Left ventricle myocardium superior (tissue), 1 donor: ENCODE data around the gene SV2B. TPM values are rescaled to one million over a fixed set of nuclear protein-coding genes. Genes with fewer than 3 reads are reported as not detected.
A peak's percentile ranks its signal among the peaks of the same experiment; 100 is the strongest.

Experiments used
- ATAC-seq: fragments of 200-7000 bp; cut with Tn5 transposase; one replicate; pipeline ENCODE4 v1.9.1; 2020; ENCODE audit warnings: mild to moderate bottlenecking, moderate library complexity
- DNase-seq: peaks from one replicate; pipeline ENCODE4 v3.0.0-alpha.2; 2020
- intact Hi-C: fragments of 100-400 bp; cut with micrococcal nuclease; formaldehyde crosslinking; loops from one replicate; pipeline ENCODE4 v1.11.0; 2022
- total RNA-seq: library from RNA; stranded (reverse); fragmentation: NEBNext Ultra II Directional; extraction: Animal tissue kit (Norgen Biotek cat#: 25700); gene quantifications from one replicate; pipeline ENCODE4 v1.2.1, GENCODE V29; 2021
- donor health status: DM: no; HTN: yes; CAD: no; lungs with severe emphysema.

Gene SV2B
- total RNA-seq, 1 donor from 2014 or later, result 2.5 TPM

DNA sequence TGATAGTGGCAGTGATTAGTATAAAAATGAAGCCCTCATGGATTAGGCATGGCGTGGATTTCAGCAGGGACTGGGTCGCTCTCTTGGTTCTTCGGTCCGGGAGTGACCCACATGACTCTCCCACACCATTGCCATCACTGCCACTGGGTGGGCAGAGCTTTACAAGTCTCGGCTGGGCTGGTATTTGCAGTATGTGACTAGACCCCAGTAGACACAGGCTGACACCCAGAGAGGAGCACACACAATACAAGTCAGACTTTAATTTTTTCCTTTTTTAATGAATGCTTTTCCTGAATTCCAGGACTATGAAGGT lies 1.5 kb downstream of the SV2B start:
- ATAC-seq (no peak), DNase-seq (no peak)
- intact Hi-C loops, result no loop called here

DNA sequence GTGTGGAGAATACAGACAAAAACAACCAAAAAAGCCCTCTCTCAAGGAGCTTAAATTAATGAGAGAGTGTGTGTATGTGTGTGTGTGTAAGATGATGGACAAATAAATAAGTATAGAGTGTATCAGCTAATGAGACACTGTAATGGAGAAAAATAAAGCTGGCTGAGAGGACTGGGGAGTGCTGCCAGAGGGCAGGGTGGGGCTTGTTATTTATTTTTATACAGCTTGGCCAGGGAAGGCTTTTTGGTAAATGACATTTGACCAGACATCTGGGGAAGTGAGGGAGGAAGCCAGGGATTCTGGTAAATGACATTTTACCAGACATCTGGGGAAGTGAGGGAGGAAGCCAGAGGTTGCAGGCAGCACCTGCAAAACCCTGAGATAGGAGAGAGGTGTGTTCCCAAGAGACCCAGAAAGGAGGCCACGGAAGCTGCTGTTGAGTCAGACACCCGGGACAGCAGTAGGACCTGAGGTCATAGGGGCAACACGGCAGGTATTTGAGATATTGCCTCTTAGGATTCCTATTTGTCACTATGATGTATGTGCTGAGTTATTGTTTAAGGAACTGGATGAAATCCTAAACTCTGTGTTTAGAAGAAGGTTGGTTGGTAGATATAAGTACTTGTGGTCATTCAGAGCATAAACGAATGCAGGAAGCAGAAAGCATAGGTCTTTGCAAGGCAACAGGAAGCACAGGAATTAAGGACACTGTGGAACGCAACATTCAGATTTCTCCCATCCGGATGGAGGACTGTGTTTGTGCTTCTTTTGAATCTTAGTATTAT lies 2.7 kb downstream of the SV2B start:
- intact Hi-C loops, result no loop called here
- ATAC-seq, result peak; percentile 32
- peak; percentile 41 for DNase-seq

GRCh38 chr15:91104111-91104510 lies 4.1 kb downstream of the SV2B start:
- ATAC-seq (peak; percentile 84), DNase-seq (peak; percentile 58)
- intact Hi-C loops, result no loop called here

GRCh38 chr15:91108421-91108820 lies 8.4 kb downstream of the SV2B start:
- ATAC-seq, result no peak

GRCh38 chr15:91109885-91110284 lies 9.8 kb downstream of the SV2B start:
- ATAC-seq (no peak), DNase-seq (no peak)
- intact Hi-C loops, result no loop called here

More at GRCh38 chr15:91108421-91108820, 8.4 kb downstream of the SV2B start:
- intact Hi-C loops, result no loop called here
- no peak for DNase-seq

DNA sequence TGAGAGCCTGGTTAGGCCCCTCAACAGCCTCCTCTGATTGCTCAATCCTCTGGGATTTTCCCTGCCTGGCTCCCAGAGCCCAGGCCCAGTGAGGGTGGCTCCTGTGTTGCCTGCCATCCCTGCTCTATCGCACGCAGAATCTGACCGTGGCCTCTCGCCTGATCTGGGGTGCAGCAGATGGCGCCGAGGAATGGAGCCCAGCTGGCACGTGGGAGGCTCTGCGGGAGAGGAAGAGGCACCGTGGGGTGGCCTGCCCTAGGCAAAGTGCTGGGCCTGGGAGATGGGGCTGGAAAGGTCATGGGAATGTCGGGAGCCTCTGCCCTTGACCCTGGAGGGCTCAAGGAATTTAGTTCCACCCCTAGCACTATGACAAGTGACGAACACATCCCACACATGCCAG lies 10.3 kb downstream of the SV2B start:
- DNase-seq, result no peak
- intact Hi-C loops, result no loop called here
- no peak for ATAC-seq

DNA sequence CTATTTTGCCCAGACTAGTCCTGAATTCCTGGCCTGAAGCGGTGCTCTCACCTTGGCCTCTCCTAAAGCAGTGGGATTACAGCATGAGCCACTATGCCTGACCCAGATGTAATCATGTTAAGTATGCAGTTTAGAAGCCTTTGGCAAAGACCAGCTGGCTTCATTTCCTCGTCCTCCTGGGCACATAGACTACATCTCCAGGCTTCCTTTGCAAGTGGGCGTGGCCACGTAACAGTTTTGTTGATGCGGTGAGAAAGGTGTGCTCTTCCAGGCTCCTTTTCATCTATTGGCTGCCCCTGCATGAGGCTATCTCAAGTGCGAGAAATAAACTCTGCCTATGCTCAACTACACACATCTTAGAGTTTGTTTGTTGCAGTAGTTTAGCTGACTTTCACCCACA lies 13.0 kb downstream of the SV2B start:
- no peak for ATAC-seq
- DNase-seq, result no peak
- intact Hi-C loops, result no loop called here

DNA sequence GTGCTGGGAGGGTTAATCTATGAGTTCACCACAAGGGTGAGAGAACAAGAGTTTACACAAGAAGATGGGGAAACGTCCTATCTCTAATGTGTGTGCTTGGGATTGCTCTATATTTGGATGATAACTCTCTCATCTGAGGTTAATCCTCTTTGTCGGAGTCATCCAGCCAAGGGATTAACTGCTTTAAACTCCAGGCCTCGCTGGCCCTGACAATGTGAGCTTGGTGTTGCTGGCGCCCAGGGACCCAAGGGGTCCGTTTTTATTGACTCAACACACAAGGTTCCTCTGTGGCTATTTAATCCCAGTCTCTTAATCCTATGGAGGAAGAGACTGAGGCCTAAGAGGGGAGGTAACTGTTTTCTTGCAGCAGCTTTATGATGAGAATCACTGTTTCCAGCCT lies 14.2 kb downstream of the SV2B start:
- intact Hi-C loops, result no loop called here
- DNase-seq (no peak), ATAC-seq (no peak)

DNA sequence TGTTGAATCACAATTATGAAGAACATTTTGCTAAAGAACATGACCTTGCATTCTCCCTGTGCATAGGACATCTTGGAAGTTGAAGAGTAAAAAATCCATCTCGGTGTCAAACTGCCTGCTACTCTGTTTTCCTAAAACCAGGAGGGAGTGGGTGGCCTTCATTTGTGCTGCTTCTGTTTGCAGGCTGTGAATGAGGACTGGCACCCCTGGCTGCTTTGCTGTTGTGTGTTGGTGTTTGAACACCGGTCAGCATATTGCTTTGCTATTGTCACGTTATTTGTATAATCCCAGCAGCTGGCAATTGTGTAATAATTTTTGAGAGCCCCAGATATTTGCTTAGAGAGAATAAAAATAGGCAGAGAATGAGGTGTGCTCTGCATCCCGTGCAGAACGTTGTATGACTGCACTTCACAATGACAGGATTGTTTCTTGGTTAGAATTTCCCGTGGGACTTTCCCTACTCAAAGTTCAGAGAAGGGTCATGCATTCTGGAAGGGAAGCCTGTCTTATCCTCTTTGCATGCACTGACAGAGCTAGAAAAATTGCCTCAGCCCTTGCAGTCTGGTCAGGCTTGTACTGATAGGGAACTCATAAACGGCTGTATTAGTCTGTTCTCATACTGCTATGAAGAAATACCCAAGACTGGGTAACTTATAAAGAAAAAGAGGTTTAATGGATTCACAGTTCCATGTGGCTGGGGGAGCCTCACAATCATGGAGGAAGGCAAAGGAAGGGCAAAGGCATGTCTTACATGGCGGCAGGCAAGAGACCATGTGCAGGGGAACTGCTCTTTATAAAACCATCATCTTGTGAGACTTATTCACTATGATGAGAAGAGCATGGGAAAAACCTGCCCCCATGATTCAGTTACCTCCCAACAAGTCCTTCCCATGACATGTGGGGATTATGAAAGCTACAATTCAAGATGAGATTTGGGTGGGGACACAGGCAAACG lies 16.3 kb downstream of the SV2B start:
- intact Hi-C loops, result no loop called here
- ATAC-seq (peak; percentile 93), DNase-seq (no peak)

GRCh38 chr15:91117375-91117774 lies 17.3 kb downstream of the SV2B start:
- DNase-seq (no peak), ATAC-seq (no peak)
- intact Hi-C loops, result no loop called here

- intact Hi-C loops, result no loop called here
- DNase-seq (no peak), ATAC-seq (no peak)
These were observed 18.9 kb downstream of the SV2B start for GRCh38 chr15:91118817-91119590.

DNA sequence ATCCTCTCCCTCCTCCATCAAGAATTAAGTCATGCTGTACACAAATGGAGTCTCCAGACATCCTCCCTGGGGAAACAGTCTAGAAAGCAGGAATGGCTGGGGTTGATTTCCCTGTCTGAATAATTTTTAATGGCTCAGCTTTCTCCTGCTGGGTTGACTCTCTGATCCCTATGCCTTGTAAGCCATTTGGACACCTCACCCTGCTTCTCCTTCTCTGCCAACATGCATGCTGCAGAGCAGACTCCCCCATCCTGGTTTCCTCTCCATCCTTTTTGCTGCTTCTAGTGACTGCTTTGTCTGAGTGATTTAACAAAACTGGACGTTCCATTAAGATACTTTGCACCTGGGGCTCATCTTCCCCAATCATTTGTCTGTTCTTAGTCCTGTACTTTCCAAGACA lies 22.2 kb downstream of the SV2B start:
- ATAC-seq (no peak), DNase-seq (no peak)
- intact Hi-C loops, result no loop called here

DNA sequence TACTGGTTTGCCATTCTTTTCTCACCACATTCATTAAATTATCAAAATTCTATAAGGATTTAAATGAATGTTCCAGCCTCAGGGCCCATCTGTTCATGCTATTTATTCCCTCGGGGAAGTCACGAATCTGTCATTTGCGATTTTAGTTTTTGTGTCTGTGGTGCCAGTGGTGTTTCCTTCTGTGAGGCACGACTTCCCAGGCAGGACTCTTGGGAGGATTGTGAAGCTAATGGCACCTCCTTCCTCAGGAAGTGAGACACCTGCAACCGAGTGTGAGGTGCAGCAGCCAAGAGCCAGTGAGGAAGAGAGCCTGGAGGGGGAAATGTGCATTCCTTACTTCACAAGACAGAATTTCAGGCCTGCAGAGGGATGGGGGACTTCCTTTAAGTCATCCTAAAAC lies 24.1 kb downstream of the SV2B start:
- intact Hi-C loops, result no loop called here
- no peak for ATAC-seq
- no peak for DNase-seq

DNA sequence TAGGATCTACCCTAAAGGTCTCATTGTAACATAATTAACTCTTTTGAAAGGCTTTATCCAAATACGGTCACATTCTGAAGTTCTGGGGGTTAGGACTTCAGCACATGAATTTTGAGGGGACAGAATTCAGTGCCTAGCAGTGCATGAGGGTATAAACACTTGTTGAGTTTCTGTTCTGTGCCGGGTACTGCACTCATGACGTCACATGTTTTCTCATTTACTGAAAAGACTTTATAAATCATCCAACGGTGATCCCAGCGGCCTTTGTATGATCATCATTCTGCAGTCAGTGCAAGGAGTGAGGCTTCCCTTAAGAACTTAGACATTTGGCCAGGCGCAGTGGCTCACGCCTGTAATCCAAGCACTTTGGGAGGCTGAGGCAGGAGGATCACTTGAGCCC lies 25.1 kb downstream of the SV2B start:
- DNase-seq, result no peak
- ATAC-seq, result no peak
- intact Hi-C loops, result no loop called here

GRCh38 chr15:91126080-91126479 lies 26.0 kb downstream of the SV2B start:
- intact Hi-C loops, result no loop called here
- ATAC-seq (no peak), DNase-seq (no peak)

DNA sequence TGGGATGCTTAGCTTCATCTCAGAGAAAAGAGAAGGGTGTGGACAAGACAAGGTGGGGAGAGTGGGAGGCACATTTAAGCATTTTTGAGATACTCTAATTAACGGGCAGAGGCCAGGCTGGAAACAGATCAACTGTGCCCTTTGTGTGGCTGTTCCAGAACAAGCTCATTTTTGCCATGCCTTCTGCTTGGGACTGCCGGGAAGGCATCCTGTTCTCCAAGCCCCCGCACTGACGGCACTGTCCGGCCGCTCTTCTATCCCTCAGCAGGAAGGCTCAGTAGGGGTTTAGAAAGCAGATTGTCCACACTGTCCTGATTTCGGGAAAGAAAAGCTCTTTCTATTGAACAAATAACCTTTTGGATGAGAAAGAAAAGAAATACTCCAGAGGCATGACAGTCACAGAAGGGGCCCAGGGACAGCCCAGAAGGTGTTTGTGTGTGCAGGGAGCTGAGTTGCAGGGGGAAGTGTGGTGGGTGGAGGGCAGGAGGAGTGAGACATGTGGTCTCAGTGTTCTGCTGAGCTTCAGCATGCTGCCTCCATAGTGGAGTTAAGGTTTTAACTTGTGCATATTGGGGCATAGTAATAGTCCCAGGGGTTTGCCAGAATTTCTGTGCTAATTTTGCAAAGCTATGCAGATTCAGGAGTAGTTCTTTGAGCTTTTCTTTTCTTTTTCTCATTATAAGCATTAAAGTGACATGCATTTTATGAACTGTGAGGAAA lies 27.3 kb downstream of the SV2B start:
- DNase-seq, result no peak
- ATAC-seq, result no peak
- intact Hi-C loops, result no loop called here

- ATAC-seq (no peak), DNase-seq (no peak)
- intact Hi-C loops, result no loop called here
These were observed 28.0 kb downstream of the SV2B start for GRCh38 chr15:91128016-91128415.

DNA sequence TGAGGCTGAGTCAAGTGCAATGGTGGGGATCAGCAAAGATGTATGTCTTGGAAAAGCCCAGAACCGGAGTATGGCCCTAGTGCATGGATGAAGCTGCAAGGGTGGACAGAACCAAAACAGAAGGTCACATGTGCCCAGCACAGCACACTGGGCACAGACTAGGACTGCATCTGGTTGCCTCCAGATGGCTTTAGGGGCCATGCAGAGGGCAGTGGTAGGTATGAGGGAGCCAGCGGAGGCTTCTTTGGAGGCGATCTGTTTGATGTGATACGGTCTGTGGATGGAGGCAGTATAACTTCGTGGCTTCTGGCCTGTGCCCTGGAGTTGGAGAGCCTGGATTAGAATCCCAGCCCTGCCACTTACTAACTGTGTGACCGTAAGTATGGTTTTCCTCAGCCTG lies 29.4 kb downstream of the SV2B start:
- DNase-seq, result no peak
- intact Hi-C loops, result no loop called here
- no peak for ATAC-seq

DNA sequence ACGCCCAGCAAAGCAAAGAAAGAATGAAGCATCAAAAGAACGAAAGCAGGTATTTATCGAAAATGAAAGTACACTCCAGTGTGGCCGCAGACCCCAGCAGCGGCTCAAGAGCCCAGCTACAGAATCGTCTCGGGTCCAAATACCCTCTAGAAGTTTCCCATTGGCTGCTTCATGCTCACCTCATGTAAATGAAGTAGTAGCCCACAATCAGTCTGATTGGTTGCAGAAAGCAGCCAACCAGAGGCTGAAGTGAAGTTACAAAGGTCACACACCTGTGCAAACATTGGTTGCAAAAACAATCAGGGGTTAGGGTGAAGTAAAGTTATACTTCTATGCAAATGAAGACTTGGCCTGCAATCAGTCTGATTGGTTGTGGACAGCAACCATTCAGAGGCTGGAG lies 32.0 kb downstream of the SV2B start:
- intact Hi-C loops, result loop anchor here (10.0 kb wide), 1 partner anchor 53 kb away; no protein-coding TSS in a partner anchor
- no peak for ATAC-seq
- no peak for DNase-seq
